CD14-positive monocyte (primary cell): ENCODE results near the gene AMY1B. TPM values are rescaled to one million over a fixed set of nuclear protein-coding genes. Genes with fewer than 3 reads are reported as not detected.
"Not testable (repeated sequence)": the region's sequence is repeated elsewhere in the genome, so short reads cannot be mapped to it uniquely, and the experiment has no call there.

Source experiments
- DNase-seq, 3 donors: peaks; one replicate each; pipeline ENCODE4 v3.0.0-alpha.2; 2011 to 2022
- H2AFZ ChIP-seq: 2 replicates; pipeline ENCODE4 v1.6.0; 2012; ENCODE audit warnings: mild to moderate bottlenecking, low read depth, low read length, inconsistent platforms; ENCODE audit not compliant: insufficient read depth, poor library complexity, severe bottlenecking
- H3K27ac ChIP-seq, 2 donors: 1 replicate in 1 of 2; 2 replicates in 1 of 2; pipeline ENCODE4 v1.5.1; 2012 to 2013; ENCODE audit warnings: low read length in 2 of 2, control low read depth in 1 of 2, inconsistent platforms in 1 of 2, low read depth in 1 of 2, mild to moderate bottlenecking in 1 of 2
- H3K27me3 ChIP-seq, 2 donors: one replicate each; pipeline versions ENCODE4 v1.6.0 to v1.6.1; 2011 to 2013; ENCODE audit warnings: low read length in 2 of 2; ENCODE audit not compliant: control insufficient read depth in 2 of 2, insufficient read depth in 2 of 2
- H3K36me3 ChIP-seq, 2 donors: replicated peaks in 1 of 2; 1 replicate in 1 of 2; 2 replicates in 1 of 2; pipeline versions ENCODE4 v1.5.1 to v1.6.1; 2012 to 2013; ENCODE audit warnings: low read length in 2 of 2, control low read depth in 1 of 2, inconsistent platforms in 1 of 2, mild to moderate bottlenecking in 1 of 2; ENCODE audit not compliant: insufficient read depth in 2 of 2, control insufficient read depth in 1 of 2
- H3K4me1 ChIP-seq, 2 donors: 1 replicate in 1 of 2; 2 replicates in 1 of 2; pipeline versions ENCODE4 v1.5.1 to v1.6.1; 2012 to 2013; ENCODE audit warnings: low read length in 2 of 2, control low read depth in 1 of 2, inconsistent platforms in 1 of 2, mild to moderate bottlenecking in 1 of 2, moderate library complexity in 1 of 2; ENCODE audit not compliant: insufficient read depth in 2 of 2, control insufficient read depth in 1 of 2
- H3K4me2 ChIP-seq: replicated peaks from 2 replicates; pipeline ENCODE3; 2012; ENCODE audit warnings: low read length, moderate library complexity, mild to moderate bottlenecking; ENCODE audit not compliant: poor library complexity, severe bottlenecking; ENCODE audit errors: extremely low read depth
- H3K4me3 ChIP-seq, 3 experiments: fragments of 200-600 bp in 1 of 3; sonication (generic) in 1 of 3; replicated peaks in 1 of 3; 1 replicate in 2 of 3; 2 replicates in 1 of 3; pipeline ENCODE4 v1.5.1; 2011 to 2013; ENCODE audit warnings: low read length in 3 of 3, mild to moderate bottlenecking in 3 of 3, control low read depth in 2 of 3, low read depth in 2 of 3, inconsistent platforms in 1 of 3, moderate library complexity in 1 of 3
- H3K79me2 ChIP-seq: 2 replicates; pipeline ENCODE4 v1.6.0; 2012; ENCODE audit warnings: mild to moderate bottlenecking, control low read depth, inconsistent platforms, low read length, moderate library complexity; ENCODE audit not compliant: insufficient read depth
- H3K9ac ChIP-seq: 2 replicates; pipeline ENCODE4 v1.6.0; 2017; ENCODE audit warnings: low read length, mild to moderate bottlenecking; ENCODE audit not compliant: insufficient read depth, poor library complexity, severe bottlenecking
- H3K9me3 ChIP-seq, 2 donors: replicated peaks in 1 of 2; 1 replicate in 1 of 2; 2 replicates in 1 of 2; pipeline versions ENCODE4 v1.5.1 to v1.6.1; 2012 to 2013; ENCODE audit warnings: low read length in 2 of 2, control low read depth in 1 of 2; ENCODE audit not compliant: control insufficient read depth in 1 of 2, insufficient read depth in 1 of 2
- H4K20me1 ChIP-seq: 2 replicates; pipeline ENCODE4 v1.6.0; 2012; ENCODE audit warnings: mild to moderate bottlenecking, low read length, control low read depth, moderate library complexity; ENCODE audit not compliant: insufficient read depth
- H3K27ac Mint-ChIP-seq, 7 donors: one replicate each; pipeline ENCODE4 v1.8.0; 2020; ENCODE audit warnings: mild to moderate bottlenecking in 7 of 7, mixed read lengths in 7 of 7, moderate library complexity in 6 of 7, inconsistent platforms in 2 of 7
- H3K27me3 Mint-ChIP-seq, 3 donors: one replicate each; pipeline ENCODE4 v1.8.0; 2021 to 2022; ENCODE audit warnings: low read depth in 3 of 3, mild to moderate bottlenecking in 3 of 3, mixed read lengths in 3 of 3, moderate library complexity in 3 of 3, inconsistent platforms in 1 of 3
- H3K36me3 Mint-ChIP-seq, 2 donors: one replicate each; pipeline ENCODE4 v1.8.0; 2020; ENCODE audit warnings: mixed read lengths in 2 of 2, inconsistent platforms in 1 of 2, mild to moderate bottlenecking in 1 of 2
- H3K4me1 Mint-ChIP-seq: one replicate; pipeline ENCODE4 v1.8.0; 2020; ENCODE audit warnings: mild to moderate bottlenecking, mixed read lengths
- H3K4me3 Mint-ChIP-seq, 2 donors: one replicate each; pipeline ENCODE4 v1.8.0; 2020; ENCODE audit warnings: mild to moderate bottlenecking in 2 of 2, mixed read lengths in 2 of 2, moderate library complexity in 1 of 2
- H3K9me3 Mint-ChIP-seq, 7 donors: one replicate each; pipeline ENCODE4 v1.8.0; 2020 to 2022; ENCODE audit warnings: mixed read lengths in 7 of 7, mild to moderate bottlenecking in 6 of 7, moderate library complexity in 6 of 7, inconsistent platforms in 2 of 7
- WGBS: methylation state at CpG from one replicate; pipeline ENCODE4 v1.1.5; 2013; ENCODE audit warnings: missing lambda C conversion rate; ENCODE audit not compliant: insufficient coverage; 5-methylcytosine and 5-hydroxymethylcytosine counted together
- intact Hi-C, 2 donors: fragments of 100-400 bp; cut with micrococcal nuclease; formaldehyde crosslinking; loops; one replicate each; pipeline versions ENCODE4 v1.15.0 to v1.15.1; 2023
- polyA plus RNA-seq, 3 donors: library from polyadenylated mRNA; depleted of rRNA in 1 of 3; unstranded in 2 of 3; stranded (reverse) in 1 of 3; fragments of 300-500 nt in 2 of 3; fragments of >200 nt in 1 of 3; fragmentation: Illumina TruSeq in 2 of 3; gene quantifications; 1 replicate in 2 of 3; 2 replicates in 1 of 3; pipeline ENCODE4 v1.2.3, GENCODE V29; 2012 to 2021

The AMY1B gene
- polyA plus RNA-seq, 3 donors = not detected

DNA sequence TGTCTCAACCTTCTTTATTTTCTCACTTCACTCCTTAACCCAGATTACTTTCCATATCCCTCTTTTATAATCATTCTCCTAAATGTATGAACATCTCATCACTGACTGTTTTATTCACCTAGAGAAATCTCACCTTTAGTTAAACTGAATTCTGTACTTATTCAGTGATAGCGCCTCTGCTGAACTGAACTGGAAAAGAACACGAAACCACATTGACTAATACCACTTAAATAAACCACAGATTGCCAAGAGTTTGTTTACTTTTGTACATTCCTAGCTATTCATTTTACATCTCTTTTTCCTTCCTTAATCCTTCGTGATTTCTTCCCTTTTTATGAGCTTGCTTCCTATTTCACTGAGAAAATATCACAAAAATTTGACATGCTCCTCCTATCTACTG, 11.7 kb upstream of the AMY1B start:
- H3K79me2 ChIP-seq, H3K27ac Mint-ChIP-seq, H2AFZ ChIP-seq, H3K9me3 ChIP-seq, H3K27me3 Mint-ChIP-seq, H3K27me3 ChIP-seq, intact Hi-C loops, H3K4me3 ChIP-seq, H3K9ac ChIP-seq, H3K36me3 ChIP-seq, H3K4me1 ChIP-seq, H3K4me2 ChIP-seq, H4K20me1 ChIP-seq, H3K27ac ChIP-seq, H3K9me3 Mint-ChIP-seq, DNase-seq, H3K36me3 Mint-ChIP-seq, H3K4me3 Mint-ChIP-seq, H3K4me1 Mint-ChIP-seq: not testable (repeated sequence)
- WGBS = no CpG with 5 or more reads among the region's 3 CpGs

DNA sequence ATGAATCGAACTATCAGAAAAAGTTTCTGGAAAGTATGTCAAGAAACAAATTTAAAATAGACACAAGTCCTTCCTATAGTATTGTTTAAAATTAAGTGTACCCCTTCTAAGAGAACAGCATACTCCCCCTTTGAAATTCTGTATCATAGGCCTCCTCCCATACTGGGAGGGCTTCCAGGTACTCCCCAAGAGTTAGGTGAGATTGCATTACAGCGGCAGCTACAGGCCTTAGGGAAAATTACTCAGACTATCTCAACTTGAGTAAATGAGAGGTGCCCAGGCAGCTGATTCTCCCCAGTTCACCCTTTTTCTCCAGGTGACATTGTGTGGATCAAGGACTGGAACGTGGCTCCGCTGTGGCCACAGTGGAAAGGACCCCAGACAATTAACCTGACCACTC, 5.2 kb upstream of the AMY1B start:
- WGBS = no CpG with 5 or more reads among the region's 4 CpGs
- H3K27me3 Mint-ChIP-seq, intact Hi-C loops: not testable (repeated sequence)

DNA sequence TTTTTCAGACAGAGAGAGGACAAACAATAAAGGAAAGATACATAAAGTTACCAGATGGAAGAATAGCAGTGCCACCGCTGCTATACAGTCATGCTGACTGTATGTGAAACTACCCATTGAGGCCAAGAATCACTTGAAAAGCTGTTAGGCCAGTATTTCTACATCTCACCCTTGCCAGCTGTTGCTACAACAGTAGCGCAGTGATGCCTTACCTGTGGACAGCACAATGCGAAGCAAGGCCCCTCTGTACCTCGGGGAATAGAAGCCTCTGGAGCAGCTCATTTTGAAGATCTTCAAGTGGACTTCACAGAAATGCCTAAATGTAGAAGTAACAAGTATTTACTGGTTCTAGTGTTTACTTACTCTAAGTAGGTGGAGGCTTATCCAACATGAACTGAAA, 4.7 kb upstream of the AMY1B start:
- H3K27me3 Mint-ChIP-seq, H3K27me3 ChIP-seq, H3K27ac ChIP-seq, DNase-seq, H3K4me3 Mint-ChIP-seq, intact Hi-C loops, H3K9me3 ChIP-seq, H3K9ac ChIP-seq, H3K9me3 Mint-ChIP-seq, H3K4me1 Mint-ChIP-seq, H3K4me1 ChIP-seq, H3K4me2 ChIP-seq, H3K79me2 ChIP-seq, H3K27ac Mint-ChIP-seq, H2AFZ ChIP-seq, H3K4me3 ChIP-seq, H4K20me1 ChIP-seq, H3K36me3 Mint-ChIP-seq, H3K36me3 ChIP-seq: not testable (repeated sequence)
- WGBS = no CpG with 5 or more reads among the region's 4 CpGs

More for the DNA sequence above, 5.2 kb upstream of the AMY1B start:
- H3K36me3 Mint-ChIP-seq, H3K79me2 ChIP-seq, H3K27me3 ChIP-seq, H3K4me2 ChIP-seq, H4K20me1 ChIP-seq, H3K9me3 ChIP-seq, H3K4me1 ChIP-seq, H3K27ac Mint-ChIP-seq, H2AFZ ChIP-seq, H3K9me3 Mint-ChIP-seq, H3K4me1 Mint-ChIP-seq, DNase-seq, H3K4me3 Mint-ChIP-seq, H3K36me3 ChIP-seq, H3K27ac ChIP-seq, H3K4me3 ChIP-seq, H3K9ac ChIP-seq: not testable (repeated sequence)

DNA sequence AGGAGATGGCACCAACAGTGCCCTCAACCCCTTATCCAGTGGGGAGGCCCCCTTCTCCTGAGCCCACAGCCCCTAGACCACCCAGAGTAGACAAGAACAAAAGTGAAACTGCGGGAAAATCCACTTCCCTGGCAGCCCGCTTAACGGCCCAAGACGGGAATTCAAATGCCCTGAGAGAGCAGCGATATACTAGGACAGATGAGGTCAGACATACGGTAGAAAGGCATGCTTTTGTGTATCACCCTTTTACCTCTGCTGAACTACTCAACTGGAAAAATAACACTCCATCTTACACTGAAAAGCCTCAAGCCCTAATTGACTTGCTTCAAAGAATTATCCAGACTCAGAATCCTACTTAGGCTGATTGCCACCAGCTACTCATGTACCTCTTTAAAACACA, 1.4 kb upstream of the AMY1B start:
- H3K4me3 Mint-ChIP-seq, H3K9me3 Mint-ChIP-seq, H3K4me1 ChIP-seq, H3K27ac ChIP-seq, H2AFZ ChIP-seq, H3K36me3 Mint-ChIP-seq, DNase-seq, H3K4me1 Mint-ChIP-seq, H3K79me2 ChIP-seq, H3K9me3 ChIP-seq, H3K27me3 Mint-ChIP-seq, H4K20me1 ChIP-seq, H3K4me3 ChIP-seq, H3K4me2 ChIP-seq, H3K27ac Mint-ChIP-seq, H3K27me3 ChIP-seq, H3K36me3 ChIP-seq, intact Hi-C loops, H3K9ac ChIP-seq: not testable (repeated sequence)
- no CpG with 5 or more reads among the region's 6 CpGs for WGBS
